Gastrocnemius medialis (tissue), 4 donors: ENCODE data around the gene SIX5. TPM values are rescaled to one million over a fixed set of nuclear protein-coding genes. Genes with fewer than 3 reads are reported as not detected.

Experiments used
- ATAC-seq, 2 donors: fragments of 150-250 bp; one replicate each; pipeline ENCODE4 v1.9.1; 2016
- DNase-seq, 2 donors: peaks; one replicate each; pipeline ENCODE4 v3.0.0-alpha.2; 2019
- H3K27ac ChIP-seq, 4 donors: fragments of 200-600 bp; sonication (generic); 1 replicate in 1 of 4; 2 replicates in 3 of 4; pipeline ENCODE4 v1.5.1; 2016 to 2018; ENCODE audit warnings: mild to moderate bottlenecking in 2 of 4, moderate library complexity in 1 of 4
- H3K27me3 ChIP-seq, 3 donors: fragments of 200-600 bp; sonication (generic) in 2 of 3; 1 replicate in 1 of 3; 2 replicates in 2 of 3; pipeline versions ENCODE4 v1.5.1 to v1.6.0; 2016 to 2019; ENCODE audit warnings: mild to moderate bottlenecking in 1 of 3, moderate library complexity in 1 of 3
- H3K36me3 ChIP-seq, 2 donors: fragments of 200-600 bp; sonication (generic) in 1 of 2; one replicate each; pipeline ENCODE4 v1.5.1; 2017 to 2018
- H3K4me1 ChIP-seq, 2 donors: fragments of 200-600 bp; sonication (generic) in 1 of 2; one replicate each; pipeline ENCODE4 v1.5.1; 2016 to 2017; ENCODE audit warnings: mild to moderate bottlenecking in 2 of 2
- H3K4me3 ChIP-seq, 4 donors: fragments of 200-600 bp; sonication (generic) in 3 of 4; 1 replicate in 1 of 4; 2 replicates in 3 of 4; pipeline ENCODE4 v1.5.1; 2016 to 2019; ENCODE audit warnings: mild to moderate bottlenecking in 2 of 4
- H3K9me3 ChIP-seq, 3 donors: fragments of 200-600 bp; sonication (generic) in 2 of 3; 1 replicate in 1 of 3; 2 replicates in 2 of 3; pipeline ENCODE4 v1.5.1; 2016 to 2019
- POLR2A ChIP-seq, 2 donors: fragments of 450-650 bp; IDR thresholded peaks; one replicate each; pipeline ENCODE4 v1.6.1; 2017; ENCODE audit warnings: antibody characterized with exemption in 2 of 2, mild to moderate bottlenecking in 2 of 2, moderate library complexity in 2 of 2
- in situ Hi-C, 4 donors: fragments of 200-750 bp; cut with MboI; loops; one replicate each; pipeline versions ENCODE4 v1.15.0 to v1.8.0; 2017; ENCODE audit warnings: low sequenced_read_pairs in 4 of 4
- intact Hi-C: fragments of 100-400 bp; cut with DNase I; formaldehyde crosslinking; loops from one replicate; pipeline ENCODE4 v1.15.1; 2023; ENCODE audit warnings: low total_unique reads
- total RNA-seq, 4 donors: library from RNA; depleted of rRNA; stranded (reverse); fragments of >200 nt; gene quantifications; one replicate each; pipeline versions ENCODE4 v1.1.0 to v1.2.3, GENCODE V29; 2016
- TF ChIP-seq, protein P1 (sequence below), 5 experiments: fragments of 450-650 bp in 3 of 5; fragments of 200-600 bp in 2 of 5; sonication (generic) in 2 of 5; IDR thresholded peaks in 4 of 5; conservative IDR thresholded peaks in 1 of 5; 1 replicate in 4 of 5; 2 replicates in 1 of 5; pipeline ENCODE4 v1.5.1; 2016 to 2019; ENCODE audit warnings: antibody characterized with exemption in 5 of 5, mild to moderate bottlenecking in 3 of 5, moderate library complexity in 3 of 5

The SIX5 gene
- total RNA-seq, 4 donors from 2014 or later, result 8.2 to 12.2 (median 10.1) TPM

DNA sequence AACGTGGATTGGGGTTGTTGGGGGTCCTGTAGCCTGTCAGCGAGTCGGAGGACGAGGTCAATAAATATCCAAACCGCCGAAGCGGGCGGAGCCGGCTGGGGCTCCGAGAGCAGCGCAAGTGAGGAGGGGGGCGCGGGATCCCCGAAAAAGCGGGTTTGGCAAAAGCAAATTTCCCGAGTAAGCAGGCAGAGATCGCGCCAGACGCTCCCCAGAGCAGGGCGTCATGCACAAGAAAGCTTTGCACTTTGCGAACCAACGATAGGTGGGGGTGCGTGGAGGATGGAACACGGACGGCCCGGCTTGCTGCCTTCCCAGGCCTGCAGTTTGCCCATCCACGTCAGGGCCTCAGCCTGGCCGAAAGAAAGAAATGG, 754 bp upstream of the SIX5 start:
- ATAC-seq (peak in 1 of 2 donors; percentile 13), DNase-seq (peak; percentile 26 to 60)
- Histone ChIP-seq H3K4me1 (peaks cover 19 to 36% of the 10 kb centered on the region in 2 donors), H3K36me3 (peaks cover 0 to 14% of the 10 kb centered on the region in 2 donors), H3K4me3 (peak overlapping the region; percentile 74 to 90 (median 82)), H3K27ac (peak overlapping the region; percentile 95 to 99 (median 97)), H3K27me3 (no peaks in the 10 kb centered on the region), H3K9me3 (no peaks in the 10 kb centered on the region)
- intact Hi-C loops, result loop anchor here (1.0 to 5.0 kb wide), 9 partner anchors 12 to 1023 kb away; partner anchors contain the start of genes BCL3, DMPK, DMWD and FBXO46
- in situ Hi-C loops, result no loop called here
- TF ChIP-seq, protein P1, sequence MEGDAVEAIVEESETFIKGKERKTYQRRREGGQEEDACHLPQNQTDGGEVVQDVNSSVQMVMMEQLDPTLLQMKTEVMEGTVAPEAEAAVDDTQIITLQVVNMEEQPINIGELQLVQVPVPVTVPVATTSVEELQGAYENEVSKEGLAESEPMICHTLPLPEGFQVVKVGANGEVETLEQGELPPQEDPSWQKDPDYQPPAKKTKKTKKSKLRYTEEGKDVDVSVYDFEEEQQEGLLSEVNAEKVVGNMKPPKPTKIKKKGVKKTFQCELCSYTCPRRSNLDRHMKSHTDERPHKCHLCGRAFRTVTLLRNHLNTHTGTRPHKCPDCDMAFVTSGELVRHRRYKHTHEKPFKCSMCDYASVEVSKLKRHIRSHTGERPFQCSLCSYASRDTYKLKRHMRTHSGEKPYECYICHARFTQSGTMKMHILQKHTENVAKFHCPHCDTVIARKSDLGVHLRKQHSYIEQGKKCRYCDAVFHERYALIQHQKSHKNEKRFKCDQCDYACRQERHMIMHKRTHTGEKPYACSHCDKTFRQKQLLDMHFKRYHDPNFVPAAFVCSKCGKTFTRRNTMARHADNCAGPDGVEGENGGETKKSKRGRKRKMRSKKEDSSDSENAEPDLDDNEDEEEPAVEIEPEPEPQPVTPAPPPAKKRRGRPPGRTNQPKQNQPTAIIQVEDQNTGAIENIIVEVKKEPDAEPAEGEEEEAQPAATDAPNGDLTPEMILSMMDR (IDR thresholded peaks at IDR 0.05 in 4 of 5, conservative IDR thresholded peaks at IDR 0.05 in 1 of 5), result no peak
- no peak for TF ChIP-seq POLR2A (IDR thresholded peaks at IDR 0.05)

DNA sequence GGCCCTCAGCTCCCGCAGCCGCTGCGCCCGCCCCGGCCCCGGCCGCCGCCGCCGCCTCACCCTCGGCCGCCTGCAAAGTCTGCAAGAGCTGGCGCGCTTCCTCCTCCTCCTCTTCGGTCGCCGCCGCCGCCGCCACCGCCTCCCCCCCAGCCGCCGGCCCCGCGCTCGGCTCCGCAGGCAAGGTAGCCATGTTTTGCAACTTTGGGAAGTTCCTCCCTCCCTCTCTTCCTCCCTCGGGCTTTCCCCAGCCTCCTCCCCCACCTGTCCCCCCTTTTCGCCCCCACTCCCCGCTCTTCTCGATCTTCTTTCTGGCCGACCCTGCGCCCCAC, 433 bp downstream of the SIX5 start:
- TF ChIP-seq, protein P1 (IDR thresholded peaks at IDR 0.05 in 4 of 5, conservative IDR thresholded peaks at IDR 0.05 in 1 of 5), result no peak
- no peak for TF ChIP-seq POLR2A (IDR thresholded peaks at IDR 0.05)
- ATAC-seq (peak in 1 of 2 donors; percentile 4), DNase-seq (no peak)
- Histone ChIP-seq H3K9me3 (no peaks in the 10 kb centered on the region), H3K4me1 (peaks cover 28 to 48% of the 10 kb centered on the region in 2 donors), H3K27me3 (no peaks in the 10 kb centered on the region), H3K27ac (peak overlapping the region; percentile 95 to 99 (median 97)), H3K4me3 (peak overlapping the region; percentile 74 to 90 (median 82)), H3K36me3 (peaks cover 0 to 9% of the 10 kb centered on the region in 2 donors)
- in situ Hi-C loops (no loop called here), intact Hi-C loops (loop anchor here (2.0 to 5.0 kb wide), 4 partner anchors 36 to 1021 kb away; partner anchors contain the start of genes BCL3, FBXO46, IRF2BP1 and MEIOSIN)

GRCh38 chr19:45767881-45768654, 984 bp downstream of the SIX5 start:
- peaks cover 0 to 3% of the 10 kb centered on the region in 2 donors for H3K36me3 ChIP-seq
- intact Hi-C loops, result loop anchor here (2.0 to 5.0 kb wide), 4 partner anchors 36 to 1021 kb away; partner anchors contain the start of genes BCL3, FBXO46, IRF2BP1 and MEIOSIN
- peak in 1 of 2 donors; percentile 68 for TF ChIP-seq POLR2A (IDR thresholded peaks at IDR 0.05)
- TF ChIP-seq, protein P1 (IDR thresholded peaks at IDR 0.05 in 4 of 5, conservative IDR thresholded peaks at IDR 0.05 in 1 of 5), result no peak
- H3K27me3 ChIP-seq, result no peaks in the 10 kb centered on the region
- peak overlapping the region; percentile 95 to 99 (median 97) for H3K27ac ChIP-seq
- in situ Hi-C loops, result no loop called here
- ATAC-seq (peak; percentile 20 to 23), DNase-seq (peak; percentile 62 to 81)
- H3K9me3 ChIP-seq, result no peaks in the 10 kb centered on the region
- peaks cover 28 to 50% of the 10 kb centered on the region in 2 donors for H3K4me1 ChIP-seq
- H3K4me3 ChIP-seq, result peak overlapping the region; percentile 74 to 90 (median 82)

DNA sequence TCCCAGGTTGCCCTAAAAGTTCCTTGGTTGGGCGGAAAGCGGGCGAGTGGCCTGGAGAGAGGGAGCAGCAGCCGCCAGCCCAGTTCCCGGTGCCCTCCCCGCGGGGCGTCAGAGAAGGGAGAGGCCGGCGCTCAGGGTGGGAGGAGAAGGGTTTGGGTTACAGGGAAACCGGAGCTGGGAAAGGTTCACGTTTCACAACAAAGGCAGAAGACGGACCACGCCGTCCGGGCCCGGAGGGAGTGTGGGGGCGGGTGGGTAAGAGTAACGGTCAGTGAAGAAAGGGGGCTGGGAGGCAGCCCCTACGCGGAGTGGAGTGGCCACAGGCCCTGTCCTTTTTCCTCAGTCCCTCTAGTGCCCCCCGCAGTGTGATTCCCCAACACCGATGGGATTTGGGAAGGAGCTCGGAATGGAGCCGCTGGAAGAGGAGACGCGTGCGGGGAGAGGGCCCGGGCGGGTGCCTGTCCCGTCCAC, 1.6 kb downstream of the SIX5 start:
- TF ChIP-seq, protein P1 (IDR thresholded peaks at IDR 0.05 in 4 of 5, conservative IDR thresholded peaks at IDR 0.05 in 1 of 5), result no peak
- TF ChIP-seq POLR2A (IDR thresholded peaks at IDR 0.05), result peak; percentile 69 to 83
- Histone ChIP-seq H3K36me3 (no peaks in the 10 kb centered on the region), H3K4me1 (peaks cover 28 to 50% of the 10 kb centered on the region in 2 donors), H3K27me3 (no peaks in the 10 kb centered on the region), H3K9me3 (no peaks in the 10 kb centered on the region), H3K4me3 (peak overlapping the region; percentile 74 to 90 (median 82)), H3K27ac (peak overlapping the region; percentile 95 to 99 (median 97))
- peak; percentile 9 to 41 for ATAC-seq
- intact Hi-C loops, result loop anchor here (5.0 kb wide), 3 partner anchors 35 to 1020 kb away; partner anchors contain the start of genes BCL3, FBXO46, IRF2BP1 and MEIOSIN
- in situ Hi-C loops, result no loop called here
- DNase-seq, result peak; percentile 84
